ENCODE results near the gene VKORC1.

- TF ChIP-seq CTCF (IDR thresholded peaks at IDR 0.05) (no peak), POLR2A (IDR thresholded peaks at IDR 0.05) (no peak)
Measured at GRCh38 chr16:31113121-31114120, 18.8 kb upstream of the VKORC1 start.
